Endothelial cell (in vitro differentiated cells): ENCODE measurements around the gene PAN2. TPM values are rescaled to one million over a fixed set of nuclear protein-coding genes. Genes with fewer than 3 reads are reported as not detected.
A peak's percentile ranks its signal among the peaks of the same experiment; 100 is the strongest.
"Not testable (repeated sequence)": the region's sequence is repeated elsewhere in the genome, so short reads cannot be mapped to it uniquely, and the experiment has no call there.

Experiments
- DNase-seq: peaks from one replicate; pipeline ENCODE4 v3.0.0; 2021; ENCODE audit warnings: low spot score
- H3K27ac Mint-ChIP-seq: one replicate; pipeline ENCODE4 v1.8.0; 2021; ENCODE audit warnings: mixed read lengths, inconsistent platforms; ENCODE audit not compliant: unreplicated experiment
- H3K27me3 Mint-ChIP-seq: one replicate; pipeline ENCODE4 v1.8.0; 2021; ENCODE audit warnings: mild to moderate bottlenecking, moderate library complexity, mixed read lengths, inconsistent platforms; ENCODE audit not compliant: unreplicated experiment
- H3K36me3 Mint-ChIP-seq: one replicate; pipeline ENCODE4 v1.8.0; 2021; ENCODE audit warnings: mild to moderate bottlenecking, low read depth, mixed read lengths, inconsistent platforms; ENCODE audit not compliant: unreplicated experiment
- H3K4me1 Mint-ChIP-seq: one replicate; pipeline ENCODE4 v1.8.0; 2021; ENCODE audit warnings: mild to moderate bottlenecking, mixed read lengths, inconsistent platforms; ENCODE audit not compliant: unreplicated experiment
- H3K4me3 Mint-ChIP-seq: one replicate; pipeline ENCODE4 v1.8.0; 2021; ENCODE audit warnings: mild to moderate bottlenecking, mixed read lengths, inconsistent platforms; ENCODE audit not compliant: unreplicated experiment
- H3K9me3 Mint-ChIP-seq: one replicate; pipeline ENCODE4 v1.8.0; 2021; ENCODE audit warnings: mixed read lengths, inconsistent platforms; ENCODE audit not compliant: unreplicated experiment
- CTCF ChIP-seq: fragments of 200-600 bp; sonication (generic); IDR thresholded peaks from one replicate; pipeline ENCODE4 v1.5.0; 2021; ENCODE audit warnings: antibody characterized with exemption; ENCODE audit not compliant: unreplicated experiment
- total RNA-seq: library from RNA; stranded (reverse); fragmentation: NEBNext Ultra II Directional; extraction: Animal tissue kit (Norgen Biotek cat#: 25700); gene quantifications from one replicate; pipeline ENCODE4 v1.2.1, GENCODE V29; 2021; ENCODE audit not compliant: unreplicated experiment

PAN2 gene
- total RNA-seq, 1 donor from 2014 or later = 55.7 TPM

- H3K27ac Mint-ChIP-seq = peak overlapping the region; percentile 78
- no peaks in the 10 kb centered on the region for H3K27me3 Mint-ChIP-seq
- H3K9me3 Mint-ChIP-seq = no peaks in the 10 kb centered on the region
- TF ChIP-seq CTCF = no peak
- no peak for DNase-seq
- peaks cover 49% of the 10 kb centered on the region for H3K36me3 Mint-ChIP-seq
- no peak overlapping the region for H3K4me3 Mint-ChIP-seq
- H3K4me1 Mint-ChIP-seq = peaks cover 13% of the 10 kb centered on the region
These were observed 17.5 kb upstream of the PAN2 start for GRCh38 chr12:56351325-56351724.

GRCh38 chr12:56350662-56351061, 16.9 kb upstream of the PAN2 start:
- Mint-ChIP-seq H3K27me3 (no peaks in the 10 kb centered on the region), H3K36me3 (peaks cover 51% of the 10 kb centered on the region), H3K4me1 (peaks cover 13% of the 10 kb centered on the region), H3K9me3 (no peaks in the 10 kb centered on the region), H3K27ac (peak overlapping the region; percentile 78), H3K4me3 (peak overlapping the region; percentile 74)
- no peak for DNase-seq
- TF ChIP-seq CTCF = no peak

GRCh38 chr12:56348776-56349175, 15.0 kb upstream of the PAN2 start:
- DNase-seq = no peak

GRCh38 chr12:56347255-56347654, 13.5 kb upstream of the PAN2 start:
- not testable (repeated sequence) for H3K9me3 Mint-ChIP-seq, H3K27me3 Mint-ChIP-seq, H3K27ac Mint-ChIP-seq, DNase-seq, H3K4me3 Mint-ChIP-seq
- Mint-ChIP-seq H3K36me3 (peaks cover 46% of the 10 kb centered on the region), H3K4me1 (peaks cover 13% of the 10 kb centered on the region)

More at GRCh38 chr12:56348776-56349175, 15.0 kb upstream of the PAN2 start:
- no peak for TF ChIP-seq CTCF
- Mint-ChIP-seq H3K4me1 (peaks cover 13% of the 10 kb centered on the region), H3K27me3 (no peaks in the 10 kb centered on the region), H3K9me3 (no peaks in the 10 kb centered on the region), H3K4me3 (no peak overlapping the region), H3K36me3 (peaks cover 37% of the 10 kb centered on the region), H3K27ac (no peak overlapping the region)

- H3K36me3 Mint-ChIP-seq = peaks cover 46% of the 10 kb centered on the region
These were observed 12.9 kb upstream of the PAN2 start for GRCh38 chr12:56346675-56347074.

GRCh38 chr12:56342290-56342689, 8.5 kb upstream of the PAN2 start:
- not testable (repeated sequence) for H3K4me3 Mint-ChIP-seq, H3K27me3 Mint-ChIP-seq, DNase-seq, H3K27ac Mint-ChIP-seq, H3K9me3 Mint-ChIP-seq
- H3K4me1 Mint-ChIP-seq = peaks cover 15% of the 10 kb centered on the region
- peaks cover 18% of the 10 kb centered on the region for H3K36me3 Mint-ChIP-seq

More at GRCh38 chr12:56346675-56347074, 12.9 kb upstream of the PAN2 start:
- DNase-seq = no peak
- Mint-ChIP-seq H3K27ac (no peak overlapping the region), H3K4me3 (no peak overlapping the region), H3K27me3 (no peaks in the 10 kb centered on the region), H3K4me1 (peaks cover 13% of the 10 kb centered on the region), H3K9me3 (no peaks in the 10 kb centered on the region)
- no peak for TF ChIP-seq CTCF
